K562 (cell line): ENCODE results near the gene HSDL1.

ENCODE experiments used
- ATF3 ChIP-seq, 2 experiments: fragments of 450-650 bp in 1 of 2; sonication (generic) in 1 of 2; formaldehyde crosslinking in 1 of 2; IDR thresholded peaks in 1 of 2; conservative IDR thresholded peaks in 1 of 2; 2 replicates each; pipeline versions ENCODE4 v1.6.1 to v1.8.1; 2016 to 2023; ENCODE audit warnings: mild to moderate bottlenecking in 2 of 2, moderate library complexity in 2 of 2, inconsistent platforms in 1 of 2, missing genetic modification reagents in 1 of 2
- CTCF ChIP-seq, 3 experiments: IDR thresholded peaks in 2 of 3; conservative IDR thresholded peaks in 1 of 3; 2 replicates each; pipeline ENCODE4 v1.5.1; 2011 to 2012; ENCODE audit warnings: low read length in 3 of 3, mild to moderate bottlenecking in 3 of 3, control low read depth in 2 of 3, improper control_type of control experiment in 1 of 3, inconsistent platforms in 1 of 3, low read depth in 1 of 3, mixed read lengths in 1 of 3, moderate library complexity in 1 of 3; ENCODE audit not compliant: insufficient read depth in 2 of 3
- EZH2 ChIP-seq: IDR thresholded peaks from 2 replicates; pipeline ENCODE4 v1.6.1; 2012; ENCODE audit warnings: low read depth, mild to moderate bottlenecking, inconsistent platforms, low read length, borderline replicate concordance
- FOS ChIP-seq: IDR thresholded peaks from 3 replicates; pipeline ENCODE4 v1.6.1; 2011; ENCODE audit not compliant: insufficient read length; ENCODE audit errors: extremely low read depth
- SOX6 ChIP-seq: fragments of 450-650 bp; IDR thresholded peaks from 2 replicates; pipeline ENCODE4 v1.6.1; 2014; ENCODE audit warnings: mild to moderate bottlenecking
- TAF1 ChIP-seq: IDR thresholded peaks from 2 replicates; pipeline ENCODE4 v1.6.1; 2011; ENCODE audit warnings: mild to moderate bottlenecking, low read length, moderate library complexity; ENCODE audit not compliant: insufficient read depth, control insufficient read depth, severe bottlenecking; ENCODE audit errors: extremely low read depth

GRCh38 chr16:84161801-84162200 is 16.8 kb upstream of the HSDL1 start:
- no peak for TF ChIP-seq EZH2
- no peak for TF ChIP-seq FOS
- no peak for TF ChIP-seq ATF3 (IDR thresholded peaks at IDR 0.05)
- TF ChIP-seq ATF3 (CRISPR knock-in tag; conservative IDR thresholded peaks at IDR 0.05) = no peak
- TF ChIP-seq TAF1 = no peak
- no peak for TF ChIP-seq CTCF (IDR thresholded peaks at IDR 0.05 in 2 of 3, conservative IDR thresholded peaks at IDR 0.05 in 1 of 3; ENCODE audit: insufficient read depth in 2 of 3, low read depth in 1 of 3, low read length in 3 of 3)
- no peak for TF ChIP-seq SOX6
